Activated effector memory CD4-positive, alpha-beta T cell treated with Interleukin-2 at 50 U/mL for 16 hours (primary cell): ENCODE measurements around the gene HOXC10.

Experiments
- DNase-seq: peaks from one replicate; pipeline ENCODE4 v3.0.0-alpha.2; 2020

Gene HOXC10

GRCh38 chr12:53977596-53978445 is 7.1 kb upstream of the HOXC10 start:
- no peak for DNase-seq

- DNase-seq: no peak
These were observed 6.2 kb upstream of the HOXC10 start for GRCh38 chr12:53978477-53979356.

- no peak for DNase-seq
These were observed 4.7 kb upstream of the HOXC10 start for GRCh38 chr12:53980104-53980801.

DNA sequence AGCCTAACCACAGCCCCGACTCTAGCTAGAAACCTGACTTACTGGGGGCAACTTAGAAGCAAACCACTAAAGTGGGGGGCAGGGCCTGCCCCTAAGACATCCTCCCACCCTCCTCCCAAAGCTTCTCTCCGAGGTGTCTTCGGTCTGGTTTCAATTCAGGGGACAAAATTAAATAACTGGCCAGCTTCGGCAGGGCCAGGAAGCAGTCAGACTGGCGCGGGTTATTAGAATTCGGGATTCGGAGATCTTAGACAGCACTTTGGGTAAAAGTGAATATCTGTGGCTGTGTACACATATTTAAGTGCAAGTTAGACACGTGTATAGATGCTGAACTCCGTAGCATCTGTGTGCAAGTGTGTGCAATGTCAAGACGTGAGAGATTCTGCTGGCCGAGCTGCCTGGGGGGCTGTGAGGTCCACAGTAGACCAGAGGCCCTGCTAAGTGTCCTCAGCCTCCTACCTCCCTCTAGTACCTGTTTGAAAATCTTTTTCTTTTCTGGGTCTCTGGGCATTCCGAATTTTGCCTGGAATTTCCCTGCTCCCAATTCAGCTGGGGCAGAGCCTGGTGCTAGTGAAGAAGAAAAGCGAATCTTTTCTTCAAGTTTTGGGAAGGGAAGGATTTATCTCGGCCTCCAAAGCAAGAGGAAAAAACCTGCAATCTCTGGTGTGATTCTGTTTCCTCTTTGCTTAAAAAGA is 4.0 kb upstream of the HOXC10 start:
- DNase-seq: no peak

DNA sequence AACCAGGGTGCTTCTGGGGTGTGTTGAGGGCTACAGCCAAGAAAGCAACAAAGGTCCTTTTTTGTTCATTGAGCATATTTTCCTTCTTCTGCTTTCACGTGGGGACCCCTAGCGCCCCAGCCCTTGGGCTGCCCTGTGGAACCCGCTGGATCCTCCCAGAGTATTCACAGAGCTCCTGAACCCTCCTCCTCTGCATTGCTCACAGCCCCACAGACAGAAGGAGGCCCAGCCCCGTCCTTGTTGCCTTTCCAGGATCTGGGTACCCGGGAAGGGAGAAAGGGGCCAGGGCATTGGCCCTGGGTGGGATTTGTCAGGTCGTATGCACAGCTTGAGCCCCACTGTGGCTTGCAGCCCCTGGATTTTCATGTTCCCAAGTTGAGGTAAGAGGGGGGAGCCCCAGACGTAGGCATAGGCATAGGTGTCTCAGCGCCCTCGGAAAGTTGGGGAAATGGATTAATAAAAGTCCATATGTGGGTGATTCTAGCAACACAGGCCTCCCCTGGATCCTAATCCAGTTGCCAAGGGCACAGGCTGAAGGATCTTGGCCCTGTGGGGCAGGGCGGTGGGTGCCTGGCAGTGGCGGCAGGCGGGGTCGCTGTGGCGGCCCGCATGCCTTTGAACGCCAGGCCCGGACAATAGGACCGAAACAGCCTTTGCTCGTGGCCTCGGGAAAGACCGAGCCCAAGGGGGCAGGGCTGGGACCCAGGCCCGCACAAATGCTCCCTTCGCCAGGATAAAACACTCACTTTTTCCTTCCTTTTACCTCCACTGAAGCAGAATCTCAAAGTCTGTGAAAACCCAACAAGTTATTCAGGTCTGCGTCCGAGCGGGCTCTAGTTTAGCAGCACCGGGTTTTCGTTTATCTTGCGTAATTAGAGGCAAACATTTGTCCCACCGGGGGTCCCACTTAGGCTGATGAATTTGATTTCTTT is 3.0 kb upstream of the HOXC10 start:
- no peak for DNase-seq

DNA sequence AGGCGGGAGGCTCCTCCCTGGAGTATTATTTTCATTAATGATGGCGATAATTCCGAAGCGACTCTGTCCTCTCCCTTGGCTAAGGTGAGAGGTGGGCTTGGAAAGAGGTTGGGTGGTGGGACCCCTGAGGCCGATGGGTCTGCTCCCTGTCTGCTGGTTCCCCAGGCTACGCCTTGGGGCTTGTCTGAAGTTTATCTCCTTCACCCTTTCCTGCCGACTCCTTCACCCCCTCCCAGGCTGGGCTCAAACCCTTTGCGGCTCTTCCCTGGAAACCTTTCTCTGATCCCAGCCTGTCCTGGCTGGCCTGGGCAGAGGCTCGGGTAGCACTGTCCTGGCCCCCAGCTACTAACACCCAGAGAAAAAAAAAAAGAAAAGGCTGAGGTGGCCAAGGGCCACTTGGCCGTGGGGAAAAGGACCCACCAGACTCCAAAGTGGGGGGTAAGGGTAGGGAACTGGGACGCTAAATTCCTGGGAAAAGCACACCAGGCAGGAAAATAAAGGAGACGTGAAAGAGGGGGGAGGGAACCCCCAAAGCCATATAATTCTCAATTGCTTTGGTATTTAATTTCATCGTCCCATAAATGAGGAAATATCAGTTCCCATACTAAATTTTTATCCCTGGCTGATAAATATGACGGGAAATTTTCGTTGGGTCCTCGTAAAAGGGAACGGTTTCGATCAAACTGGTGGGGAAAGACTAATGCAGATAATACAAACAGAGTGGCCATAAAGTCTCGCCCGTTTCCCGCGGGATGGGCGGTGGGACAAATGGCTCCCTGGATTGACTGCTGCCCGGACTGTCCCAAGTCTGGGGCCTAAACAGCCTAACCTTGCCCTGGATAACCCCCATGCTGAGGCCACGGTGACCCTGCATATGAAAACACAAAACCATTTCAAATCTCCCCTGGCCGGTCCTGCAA is 2.0 kb upstream of the HOXC10 start:
- no peak for DNase-seq

DNA sequence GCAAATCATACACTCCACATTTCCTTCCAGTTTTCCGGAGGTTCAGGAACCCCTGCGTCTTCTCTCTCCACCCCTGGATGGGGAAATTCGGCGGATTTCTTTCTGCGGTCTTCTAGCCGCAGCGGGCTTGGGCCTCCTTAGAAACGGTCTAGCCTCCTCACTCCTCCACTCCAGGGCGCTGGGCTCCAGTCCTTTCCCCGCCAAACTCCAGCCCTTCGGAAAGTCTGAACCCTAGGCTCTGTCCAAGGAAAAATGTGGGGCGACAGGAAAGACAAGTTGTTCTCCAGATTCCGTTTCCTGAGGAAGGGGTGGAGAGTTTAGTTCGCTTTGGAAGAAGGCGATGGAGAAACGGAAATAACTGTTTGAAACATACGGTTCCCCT is 1.4 kb upstream of the HOXC10 start:
- no peak for DNase-seq

DNA sequence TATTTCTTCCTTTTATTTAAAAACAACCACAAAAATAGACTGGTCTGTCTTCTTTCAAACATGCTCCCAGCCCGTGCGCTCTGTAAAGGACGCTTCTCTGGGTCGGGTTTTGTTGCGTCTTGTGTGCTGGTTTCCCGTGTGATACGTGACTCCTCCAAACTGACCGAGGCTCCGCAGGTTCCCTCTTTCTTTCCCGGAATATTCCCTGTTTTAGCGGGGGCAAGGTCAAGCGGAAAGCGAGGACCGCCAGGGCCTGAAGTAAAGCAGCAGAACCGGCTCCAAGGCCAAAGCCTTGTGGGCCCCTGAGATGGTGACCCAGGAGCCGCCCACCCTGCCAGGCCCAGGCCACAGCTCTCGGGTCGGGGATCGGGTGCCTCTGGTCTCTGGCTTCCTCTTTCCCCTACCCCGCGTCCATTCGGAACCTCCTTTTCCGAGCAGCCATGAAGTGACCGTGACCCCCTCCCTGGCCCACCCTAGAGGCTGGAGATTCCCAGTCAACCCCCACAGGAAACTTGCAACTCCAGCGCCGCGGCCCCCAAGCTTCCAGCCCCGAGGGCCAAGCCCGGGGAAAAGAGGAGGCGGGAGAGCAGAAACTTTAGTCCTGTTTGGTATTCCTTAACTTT is 885 bp upstream of the HOXC10 start:
- no peak for DNase-seq

GRCh38 chr12:53985692-53985993 is 697 bp downstream of the HOXC10 start:
- no peak for DNase-seq

GRCh38 chr12:53985994-53986685 is 1.2 kb downstream of the HOXC10 start:
- DNase-seq: no peak

DNA sequence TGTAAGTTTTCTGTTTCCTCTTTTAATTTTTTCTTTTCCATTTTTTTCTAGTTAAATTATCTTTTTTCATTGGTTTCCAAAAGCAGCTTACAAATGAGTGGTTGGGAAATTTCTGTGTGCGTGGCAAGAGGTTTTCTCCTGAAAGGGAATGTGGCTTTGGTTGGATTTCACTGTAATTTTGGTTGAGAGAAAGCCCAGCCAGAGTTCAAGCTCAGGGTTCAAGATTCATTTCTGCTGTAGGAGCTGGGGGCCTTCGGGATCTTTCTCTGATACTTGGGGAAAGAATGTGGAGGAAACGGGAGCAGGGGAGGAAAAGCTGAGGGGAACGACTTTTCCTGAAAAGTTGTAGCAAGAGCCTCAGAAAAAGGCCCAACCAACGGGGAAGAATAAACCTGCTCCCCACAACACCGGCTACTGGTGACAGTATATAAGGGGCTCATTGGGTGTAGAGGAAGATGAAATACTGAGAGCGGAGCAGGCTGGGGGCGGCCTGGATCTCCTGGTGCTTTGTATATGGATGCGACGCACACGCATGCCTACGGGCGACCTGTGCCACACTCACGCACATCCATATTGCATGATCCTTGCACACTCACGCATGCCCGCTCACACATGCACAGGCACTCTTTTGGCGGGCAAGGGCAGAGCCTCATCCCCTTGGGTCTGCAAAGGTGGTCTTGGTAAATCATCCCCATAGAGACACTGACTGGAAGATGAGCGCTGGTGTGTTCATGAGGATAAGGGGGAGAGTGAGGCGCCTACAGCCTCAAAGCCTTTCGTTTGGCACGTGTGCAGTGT is 1.9 kb downstream of the HOXC10 start:
- DNase-seq: no peak

DNA sequence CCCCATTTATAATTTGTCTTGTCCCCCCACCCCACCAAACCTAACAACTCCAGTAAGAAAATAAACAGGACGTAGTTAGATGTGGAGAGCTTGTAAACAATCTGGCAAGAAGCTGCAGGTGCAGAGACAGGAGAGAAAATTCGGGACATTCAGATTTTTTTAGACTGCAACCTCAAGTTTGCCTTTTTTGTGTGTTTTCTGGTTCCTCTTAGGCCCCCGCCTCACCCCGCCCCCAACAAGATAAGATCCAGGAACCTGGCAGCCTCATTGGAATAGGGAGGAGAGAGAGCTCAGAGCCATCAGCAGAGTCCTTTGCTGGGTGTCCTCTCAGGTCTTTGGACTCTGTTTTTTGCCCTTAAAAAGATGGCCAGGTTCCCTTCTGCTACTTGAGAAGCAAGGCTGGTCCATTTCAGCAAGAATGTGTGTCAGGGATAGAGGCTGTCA is 2.9 kb downstream of the HOXC10 start:
- no peak for DNase-seq

GRCh38 chr12:53988541-53989226 is 3.7 kb downstream of the HOXC10 start:
- no peak for DNase-seq

GRCh38 chr12:53989227-53990113 is 4.5 kb downstream of the HOXC10 start:
- DNase-seq: no peak

DNA sequence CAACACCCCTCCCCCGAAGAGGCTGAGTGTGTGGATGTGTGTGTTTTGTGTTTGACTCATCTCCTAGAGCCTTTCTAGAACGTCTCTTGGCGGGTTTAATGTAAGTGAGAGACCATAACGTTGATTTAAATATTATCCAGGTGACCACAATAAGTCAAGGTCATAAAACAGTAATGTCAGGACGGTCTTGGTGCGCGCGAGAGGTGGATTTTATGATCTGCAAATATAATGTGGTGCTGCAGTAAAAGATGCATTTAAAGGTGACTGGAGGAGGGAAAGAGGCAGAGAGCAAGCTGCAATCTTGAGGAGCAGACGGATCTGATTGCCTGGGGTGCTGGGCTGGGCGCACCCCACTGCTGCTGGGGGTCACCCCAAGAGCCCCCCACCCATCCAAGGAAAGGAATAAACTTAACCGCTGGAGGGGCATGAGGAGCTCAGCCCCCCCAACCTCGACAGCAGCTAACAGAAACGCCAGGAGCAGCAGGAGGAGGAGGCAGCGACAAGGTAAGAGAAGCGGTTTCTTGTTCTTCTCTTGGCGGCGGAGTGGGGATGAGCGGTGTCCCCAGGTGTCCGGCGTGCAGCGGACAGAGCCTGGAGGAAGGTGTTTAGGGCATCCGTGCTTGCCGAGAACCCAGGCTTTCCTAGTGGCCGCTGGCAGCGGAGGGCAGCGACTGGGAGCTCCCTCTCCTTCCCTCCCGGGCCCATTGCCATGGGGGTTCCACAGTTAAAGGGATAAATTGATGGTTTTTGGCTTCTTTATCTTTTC is 5.5 kb downstream of the HOXC10 start:
- no peak for DNase-seq

DNA sequence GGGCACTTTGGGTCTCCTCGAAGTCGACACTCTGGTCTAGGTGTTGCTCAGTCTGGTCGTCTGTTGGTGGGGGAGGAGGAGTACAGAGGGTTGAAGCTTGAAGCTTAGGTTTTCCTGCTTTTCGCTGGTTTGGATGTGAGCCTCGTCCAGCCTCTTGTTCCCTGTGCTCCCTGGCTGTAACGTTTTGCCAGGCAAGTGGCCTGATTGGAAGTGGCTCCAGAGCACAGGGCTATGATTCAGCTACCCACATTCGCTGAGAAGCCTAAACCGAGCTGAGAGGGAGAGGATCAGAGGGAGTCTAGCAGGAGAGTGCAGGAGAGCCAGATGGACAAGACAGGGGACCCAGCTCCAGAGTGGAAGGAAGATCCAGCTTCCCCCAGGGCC is 6.1 kb downstream of the HOXC10 start:
- DNase-seq: no peak
